GM12873 (cell line): Measurements from ENCODE around the gene WDR70.

Experiments used
- CTCF ChIP-seq: IDR thresholded peaks from 2 replicates; pipeline ENCODE4 v1.5.1; 2012; ENCODE audit warnings: low read depth, mild to moderate bottlenecking, moderate library complexity, low read length, control low read depth; ENCODE audit not compliant: insufficient read depth; ENCODE audit errors: missing control alignments

Gene WDR70

GRCh38 chr5:37580106-37580505 is 201.0 kb downstream of the WDR70 start:
- no peak for TF ChIP-seq CTCF

GRCh38 chr5:37582202-37582601 is 203.1 kb downstream of the WDR70 start:
- no peak for TF ChIP-seq CTCF

GRCh38 chr5:37598733-37599132 is 219.6 kb downstream of the WDR70 start:
- no peak for TF ChIP-seq CTCF

GRCh38 chr5:37601163-37601562 is 222.0 kb downstream of the WDR70 start:
- TF ChIP-seq CTCF = no peak

GRCh38 chr5:37603072-37603471 is 224.0 kb downstream of the WDR70 start:
- no peak for TF ChIP-seq CTCF

GRCh38 chr5:37604290-37604689 is 225.2 kb downstream of the WDR70 start:
- TF ChIP-seq CTCF = no peak

GRCh38 chr5:37606148-37606547 is 227.0 kb downstream of the WDR70 start:
- TF ChIP-seq CTCF = no peak
